Gastrocnemius medialis (tissue), 4 donors: ENCODE measurements around the gene IFIT3. TPM values are rescaled to one million over a fixed set of nuclear protein-coding genes. Genes with fewer than 3 reads are reported as not detected.

Experiments used
- ATAC-seq, 2 donors: fragments of 150-250 bp; one replicate each; pipeline ENCODE4 v1.9.1; 2016
- DNase-seq, 2 donors: peaks; one replicate each; pipeline ENCODE4 v3.0.0-alpha.2; 2019
- H3K27ac ChIP-seq, 4 donors: fragments of 200-600 bp; sonication (generic); 1 replicate in 1 of 4; 2 replicates in 3 of 4; pipeline ENCODE4 v1.5.1; 2016 to 2018; ENCODE audit warnings: mild to moderate bottlenecking in 2 of 4, moderate library complexity in 1 of 4
- H3K27me3 ChIP-seq, 3 donors: fragments of 200-600 bp; sonication (generic) in 2 of 3; 1 replicate in 1 of 3; 2 replicates in 2 of 3; pipeline versions ENCODE4 v1.5.1 to v1.6.0; 2016 to 2019; ENCODE audit warnings: mild to moderate bottlenecking in 1 of 3, moderate library complexity in 1 of 3
- H3K36me3 ChIP-seq, 2 donors: fragments of 200-600 bp; sonication (generic) in 1 of 2; one replicate each; pipeline ENCODE4 v1.5.1; 2017 to 2018
- H3K4me1 ChIP-seq, 2 donors: fragments of 200-600 bp; sonication (generic) in 1 of 2; one replicate each; pipeline ENCODE4 v1.5.1; 2016 to 2017; ENCODE audit warnings: mild to moderate bottlenecking in 2 of 2
- H3K4me3 ChIP-seq, 4 donors: fragments of 200-600 bp; sonication (generic) in 3 of 4; 1 replicate in 1 of 4; 2 replicates in 3 of 4; pipeline ENCODE4 v1.5.1; 2016 to 2019; ENCODE audit warnings: mild to moderate bottlenecking in 2 of 4
- H3K9me3 ChIP-seq, 3 donors: fragments of 200-600 bp; sonication (generic) in 2 of 3; 1 replicate in 1 of 3; 2 replicates in 2 of 3; pipeline ENCODE4 v1.5.1; 2016 to 2019
- CTCF ChIP-seq, 5 experiments: fragments of 450-650 bp in 3 of 5; fragments of 200-600 bp in 2 of 5; sonication (generic) in 2 of 5; IDR thresholded peaks in 4 of 5; conservative IDR thresholded peaks in 1 of 5; 1 replicate in 4 of 5; 2 replicates in 1 of 5; pipeline ENCODE4 v1.5.1; 2016 to 2019; ENCODE audit warnings: antibody characterized with exemption in 5 of 5, mild to moderate bottlenecking in 3 of 5, moderate library complexity in 3 of 5
- POLR2A ChIP-seq, 2 donors: fragments of 450-650 bp; IDR thresholded peaks; one replicate each; pipeline ENCODE4 v1.6.1; 2017; ENCODE audit warnings: antibody characterized with exemption in 2 of 2, mild to moderate bottlenecking in 2 of 2, moderate library complexity in 2 of 2
- in situ Hi-C, 4 donors: fragments of 200-750 bp; cut with MboI; loops; one replicate each; pipeline versions ENCODE4 v1.15.0 to v1.8.0; 2017; ENCODE audit warnings: low sequenced_read_pairs in 4 of 4
- intact Hi-C: fragments of 100-400 bp; cut with DNase I; formaldehyde crosslinking; loops from one replicate; pipeline ENCODE4 v1.15.1; 2023; ENCODE audit warnings: low total_unique reads
- total RNA-seq, 4 donors: library from RNA; depleted of rRNA; stranded (reverse); fragments of >200 nt; gene quantifications; one replicate each; pipeline versions ENCODE4 v1.1.0 to v1.2.3, GENCODE V29; 2016

The IFIT3 gene
- total RNA-seq, 4 donors from 2014 or later = 2.2 to 8.9 (median 3.7) TPM

- in situ Hi-C loops = no loop called here
- intact Hi-C loops = no loop called here
- Histone ChIP-seq H3K4me1 (peaks cover 1 to 3% of the 10 kb centered on the region in 2 donors), H3K27me3 (no peaks in the 10 kb centered on the region), H3K9me3 (no peaks in the 10 kb centered on the region), H3K27ac (no peak overlapping the region), H3K4me3 (no peak overlapping the region), H3K36me3 (no peaks in the 10 kb centered on the region)
- ATAC-seq = no peak
- TF ChIP-seq POLR2A (IDR thresholded peaks at IDR 0.05) = no peak
- no peak for TF ChIP-seq CTCF (IDR thresholded peaks at IDR 0.05 in 4 of 5, conservative IDR thresholded peaks at IDR 0.05 in 1 of 5)
- no peak for DNase-seq
Measured at GRCh38 chr10:89308736-89309135, 19.1 kb upstream of the IFIT3 start.

- Histone ChIP-seq H3K4me3 (no peak overlapping the region), H3K9me3 (no peaks in the 10 kb centered on the region), H3K27me3 (no peaks in the 10 kb centered on the region), H3K27ac (no peak overlapping the region), H3K36me3 (no peaks in the 10 kb centered on the region), H3K4me1 (no peaks in the 10 kb centered on the region)
- no peak for ATAC-seq
- no peak for TF ChIP-seq POLR2A (IDR thresholded peaks at IDR 0.05)
- TF ChIP-seq CTCF (IDR thresholded peaks at IDR 0.05 in 4 of 5, conservative IDR thresholded peaks at IDR 0.05 in 1 of 5) = no peak
- in situ Hi-C loops (no loop called here), intact Hi-C loops (no loop called here)
- no peak for DNase-seq
Measured at GRCh38 chr10:89309156-89310055, 18.4 kb upstream of the IFIT3 start.

GRCh38 chr10:89310056-89310893 is 17.5 kb upstream of the IFIT3 start:
- Histone ChIP-seq H3K9me3 (no peaks in the 10 kb centered on the region), H3K4me3 (no peak overlapping the region), H3K27me3 (no peaks in the 10 kb centered on the region), H3K27ac (no peak overlapping the region), H3K36me3 (no peaks in the 10 kb centered on the region), H3K4me1 (no peaks in the 10 kb centered on the region)
- intact Hi-C loops (no loop called here), in situ Hi-C loops (no loop called here)
- no peak for TF ChIP-seq CTCF (IDR thresholded peaks at IDR 0.05 in 4 of 5, conservative IDR thresholded peaks at IDR 0.05 in 1 of 5)
- TF ChIP-seq POLR2A (IDR thresholded peaks at IDR 0.05) = no peak
- DNase-seq (no peak), ATAC-seq (no peak)

- Histone ChIP-seq H3K9me3 (no peaks in the 10 kb centered on the region), H3K27me3 (no peaks in the 10 kb centered on the region), H3K27ac (no peak overlapping the region), H3K36me3 (no peaks in the 10 kb centered on the region), H3K4me3 (no peak overlapping the region), H3K4me1 (no peaks in the 10 kb centered on the region)
- TF ChIP-seq CTCF (IDR thresholded peaks at IDR 0.05 in 4 of 5, conservative IDR thresholded peaks at IDR 0.05 in 1 of 5) (no peak), POLR2A (IDR thresholded peaks at IDR 0.05) (no peak)
- intact Hi-C loops = no loop called here
- ATAC-seq (no peak), DNase-seq (no peak)
- in situ Hi-C loops = no loop called here
Measured at GRCh38 chr10:89312973-89313372, 14.8 kb upstream of the IFIT3 start.
